Ovary (tissue), 3 donors: ENCODE measurements around the gene GAP43.

Experiments used
- CTCF ChIP-seq, 3 donors: fragments of 450-650 bp in 2 of 3; fragments of 200-600 bp in 1 of 3; IDR thresholded peaks; one replicate each; pipeline versions ENCODE4 v1.5.1 to v1.8.0; 2016 to 2022; ENCODE audit warnings: antibody characterized with exemption in 3 of 3, mild to moderate bottlenecking in 1 of 3
- EP300 ChIP-seq: sonication (generic); formaldehyde crosslinking; IDR thresholded peaks from one replicate; pipeline ENCODE4 v1.6.1; 2017; ENCODE audit warnings: antibody characterized with exemption
- POLR2A ChIP-seq: fragments of 450-650 bp; IDR thresholded peaks from one replicate; pipeline ENCODE4 v1.6.1; 2017; ENCODE audit warnings: antibody characterized with exemption, mild to moderate bottlenecking, moderate library complexity
- donor health status: DM: no; HTN: no; CAD: no.

GRCh38 chr3:115638991-115639390 is 15.7 kb downstream of the GAP43 start:
- TF ChIP-seq CTCF (IDR thresholded peaks at IDR 0.05) (no peak), POLR2A (no peak), EP300 (no peak)
